Activated CD4-positive, alpha-beta T cell treated with anti-CD3 and anti-CD28 coated beads, Interleukin-2, amount 50 U/mL, for 1 hour (primary cell): Measurements from ENCODE around the gene DMBT1.
"Not testable (repeated sequence)": the region's sequence is repeated elsewhere in the genome, so short reads cannot be mapped to it uniquely, and the experiment has no call there.

Experiments
- DNase-seq: peaks from one replicate; pipeline ENCODE4 v3.0.0-alpha.2; 2020

DMBT1 gene

GRCh38 chr10:122587098-122587760, 26.7 kb downstream of the DMBT1 start:
- no peak for DNase-seq

GRCh38 chr10:122588381-122588780, 27.8 kb downstream of the DMBT1 start:
- no peak for DNase-seq

GRCh38 chr10:122590153-122590552, 29.6 kb downstream of the DMBT1 start:
- DNase-seq: no peak

GRCh38 chr10:122591736-122592135, 31.2 kb downstream of the DMBT1 start:
- no peak for DNase-seq

GRCh38 chr10:122592161-122592560, 31.6 kb downstream of the DMBT1 start:
- no peak for DNase-seq

- no peak for DNase-seq
Measured at GRCh38 chr10:122617476-122618270, 57.1 kb downstream of the DMBT1 start.

GRCh38 chr10:122618461-122619165, 58.1 kb downstream of the DMBT1 start:
- DNase-seq: no peak

GRCh38 chr10:122620961-122621360, 60.4 kb downstream of the DMBT1 start:
- DNase-seq: not testable (repeated sequence)

GRCh38 chr10:122624546-122624945, 64.0 kb downstream of the DMBT1 start:
- DNase-seq: no peak

GRCh38 chr10:122630526-122630925, 70.0 kb downstream of the DMBT1 start:
- no peak for DNase-seq

- DNase-seq: no peak
Measured at GRCh38 chr10:122632031-122632430, 71.5 kb downstream of the DMBT1 start.

GRCh38 chr10:122632576-122632975, 72.0 kb downstream of the DMBT1 start:
- DNase-seq: no peak

- DNase-seq: no peak
Measured at GRCh38 chr10:122636953-122637352, 76.4 kb downstream of the DMBT1 start.

- no peak for DNase-seq
Measured at GRCh38 chr10:122637376-122637775, 76.8 kb downstream of the DMBT1 start.

GRCh38 chr10:122638106-122638505, 77.6 kb downstream of the DMBT1 start:
- DNase-seq: no peak

- DNase-seq: no peak
Measured at GRCh38 chr10:122639801-122640200, 79.2 kb downstream of the DMBT1 start.

- DNase-seq: no peak
Measured at GRCh38 chr10:122640921-122641320, 80.4 kb downstream of the DMBT1 start.

GRCh38 chr10:122642726-122643605, 82.4 kb downstream of the DMBT1 start:
- DNase-seq: no peak

GRCh38 chr10:122643931-122644534, 83.5 kb downstream of the DMBT1 start:
- no peak for DNase-seq

- DNase-seq: no peak
Measured at GRCh38 chr10:122646511-122647382, 86.2 kb downstream of the DMBT1 start.

GRCh38 chr10:122647383-122647968, 86.9 kb downstream of the DMBT1 start:
- DNase-seq: no peak
